OCI-LY3 (cell line): ENCODE results near the gene ZC3H13.

Experiments used
- H2AFZ ChIP-seq: fragments of 200-600, 300-600 bp; shearing (Covaris generic); 2 replicates; pipeline ENCODE4 v1.6.0; 2014; ENCODE audit warnings: antibody characterized with exemption, low read depth, low read length
- H3K27ac ChIP-seq: fragments of 200-600, 300-600 bp; sonication (generic); 2 replicates; pipeline ENCODE4 v1.5.1; 2014; ENCODE audit warnings: mild to moderate bottlenecking, low read length, moderate library complexity, mixed read lengths
- H3K27me3 ChIP-seq: fragments of 200-600, 300-600 bp; sonication (generic); 2 replicates; pipeline ENCODE4 v1.6.1; 2014; ENCODE audit warnings: low read depth, low read length, mixed read lengths
- H3K36me3 ChIP-seq: fragments of 200-600, 300-600 bp; sonication (generic); replicated peaks from 2 replicates; pipeline ENCODE3; 2014; ENCODE audit warnings: low read depth, low read length, mixed read lengths
- H3K4me1 ChIP-seq: fragments of 300-600, 200-600 bp; sonication (generic); 2 replicates; pipeline ENCODE4 v1.6.1; 2014; ENCODE audit warnings: low read length, mixed read lengths
- H3K4me2 ChIP-seq: fragments of 200-600, 300-600 bp; sonication (generic); 2 replicates; pipeline ENCODE4 v1.6.1; 2014; ENCODE audit warnings: low read length, mixed read lengths
- H3K4me3 ChIP-seq: fragments of 300-600, 200-600 bp; sonication (generic); 2 replicates; pipeline ENCODE4 v1.5.1; 2014; ENCODE audit warnings: antibody characterized with exemption, mild to moderate bottlenecking, low read length, moderate library complexity
- H3K79me2 ChIP-seq: fragments of 300-600, 200-600 bp; shearing (Covaris generic); 2 replicates; pipeline ENCODE4 v1.6.1; 2014; ENCODE audit warnings: mild to moderate bottlenecking, low read length, mixed read lengths
- H3K9ac ChIP-seq: fragments of 300-600, 200-600 bp; shearing (Covaris generic); 2 replicates; pipeline ENCODE4 v1.6.0; 2014; ENCODE audit warnings: mild to moderate bottlenecking, low read length, moderate library complexity
- H3K9me3 ChIP-seq: fragments of 200-600, 300-600 bp; shearing (Covaris generic); 2 replicates; pipeline ENCODE4 v1.6.1; 2014; ENCODE audit warnings: low read length, mixed read lengths; ENCODE audit not compliant: insufficient read depth
- H4K20me1 ChIP-seq: fragments of 200-600, 300-600 bp; sonication (generic); 2 replicates; pipeline ENCODE4 v1.6.1; 2016; ENCODE audit warnings: low read length, mixed read lengths; ENCODE audit not compliant: insufficient read depth
- EZH2phosphoT487 ChIP-seq: fragments of 200-600 bp; shearing (Covaris generic); IDR thresholded peaks from 2 replicates; pipeline ENCODE4 v1.6.1; 2018; ENCODE audit warnings: antibody characterized with exemption, mixed run types, low read depth
- TF ChIP-seq, protein P1 (sequence below): fragments of 200-600, 300-600 bp; sonication (generic); IDR thresholded peaks from 2 replicates; pipeline ENCODE4 v1.5.1; 2014; ENCODE audit warnings: antibody characterized with exemption, low read length, low read depth

The ZC3H13 gene

DNA sequence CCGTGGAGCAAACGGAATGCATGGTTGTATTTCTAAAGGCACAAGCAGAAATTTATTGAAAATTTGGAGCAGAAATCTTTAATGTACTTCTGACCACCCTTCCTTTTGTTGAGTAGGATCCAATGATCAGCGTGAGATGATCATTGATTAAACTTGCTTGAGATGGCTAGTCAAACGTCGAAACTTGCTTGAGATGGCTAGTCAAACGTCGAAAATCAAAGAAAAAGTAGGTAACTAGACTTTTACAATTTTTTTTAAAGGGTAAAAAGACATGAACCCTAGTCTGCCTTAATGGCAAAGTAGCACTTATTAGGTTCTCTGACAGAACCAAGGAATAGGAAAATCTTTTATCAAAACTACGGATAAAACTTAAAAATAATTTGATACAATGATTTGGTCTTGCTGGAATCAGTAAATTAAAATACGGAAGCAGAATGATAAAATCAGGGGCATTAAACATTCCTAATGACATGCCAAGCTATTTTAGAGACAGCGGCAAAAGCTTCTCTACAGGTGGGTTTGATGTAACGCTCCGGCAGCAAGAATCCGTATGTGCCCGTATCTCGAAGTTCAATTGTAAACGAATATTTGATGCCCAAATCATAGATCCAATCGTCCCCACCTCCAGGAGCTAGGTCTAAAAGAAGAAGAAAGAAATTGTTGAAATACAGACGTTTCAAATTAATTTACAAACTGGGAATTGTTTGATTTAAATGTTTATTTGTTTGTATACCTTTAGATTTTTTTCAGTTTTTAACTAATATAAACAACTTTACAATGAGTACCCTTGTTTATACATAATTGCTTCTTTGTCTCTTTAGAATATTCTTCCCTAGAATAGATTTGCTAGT, 841 bp upstream of the ZC3H13 start:
- Histone ChIP-seq H3K36me3 (no peaks in the 10 kb centered on the region), H2AFZ (peak overlapping the region; percentile 87), H3K27ac (no peak overlapping the region), H3K4me1 (peaks cover 25% of the 10 kb centered on the region), H3K4me3 (peak overlapping the region; percentile 94), H3K27me3 (no peaks in the 10 kb centered on the region), H3K79me2 (peaks cover 44% of the 10 kb centered on the region), H3K9me3 (no peaks in the 10 kb centered on the region), H4K20me1 (peaks cover 18% of the 10 kb centered on the region; the same call in 1 of the 2 replicates), H3K4me2 (peak overlapping the region; percentile 86), H3K9ac (peak overlapping the region; percentile 81)
- TF ChIP-seq, protein P1, sequence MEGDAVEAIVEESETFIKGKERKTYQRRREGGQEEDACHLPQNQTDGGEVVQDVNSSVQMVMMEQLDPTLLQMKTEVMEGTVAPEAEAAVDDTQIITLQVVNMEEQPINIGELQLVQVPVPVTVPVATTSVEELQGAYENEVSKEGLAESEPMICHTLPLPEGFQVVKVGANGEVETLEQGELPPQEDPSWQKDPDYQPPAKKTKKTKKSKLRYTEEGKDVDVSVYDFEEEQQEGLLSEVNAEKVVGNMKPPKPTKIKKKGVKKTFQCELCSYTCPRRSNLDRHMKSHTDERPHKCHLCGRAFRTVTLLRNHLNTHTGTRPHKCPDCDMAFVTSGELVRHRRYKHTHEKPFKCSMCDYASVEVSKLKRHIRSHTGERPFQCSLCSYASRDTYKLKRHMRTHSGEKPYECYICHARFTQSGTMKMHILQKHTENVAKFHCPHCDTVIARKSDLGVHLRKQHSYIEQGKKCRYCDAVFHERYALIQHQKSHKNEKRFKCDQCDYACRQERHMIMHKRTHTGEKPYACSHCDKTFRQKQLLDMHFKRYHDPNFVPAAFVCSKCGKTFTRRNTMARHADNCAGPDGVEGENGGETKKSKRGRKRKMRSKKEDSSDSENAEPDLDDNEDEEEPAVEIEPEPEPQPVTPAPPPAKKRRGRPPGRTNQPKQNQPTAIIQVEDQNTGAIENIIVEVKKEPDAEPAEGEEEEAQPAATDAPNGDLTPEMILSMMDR: no peak
- TF ChIP-seq EZH2phosphoT487: no peak

DNA sequence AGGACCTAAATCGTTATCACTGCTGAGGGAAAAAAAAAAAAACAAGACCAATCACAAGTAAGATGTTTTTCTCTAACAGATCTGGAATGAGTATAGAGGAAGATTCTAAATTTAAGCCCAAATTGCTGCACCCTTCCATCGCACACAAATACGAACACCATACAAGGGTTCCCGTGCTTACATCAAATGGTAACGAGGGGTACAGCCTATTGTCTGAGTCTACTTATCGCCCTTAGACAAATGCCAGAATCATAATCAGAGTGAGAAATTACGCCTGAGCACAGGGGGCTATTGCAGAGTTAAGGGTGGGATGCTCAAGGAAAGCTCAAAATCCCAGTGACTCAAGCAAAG, 603 bp downstream of the ZC3H13 start:
- peak overlapping the region; percentile 94 for H3K4me2 ChIP-seq
- H3K36me3 ChIP-seq: no peaks in the 10 kb centered on the region
- no peaks in the 10 kb centered on the region for H3K27me3 ChIP-seq
- TF ChIP-seq, protein P1: no peak
- TF ChIP-seq EZH2phosphoT487: no peak
- H3K4me1 ChIP-seq: peaks cover 25% of the 10 kb centered on the region
- peaks cover 21% of the 10 kb centered on the region for H4K20me1 ChIP-seq
- peak overlapping the region; percentile 81 for H3K9ac ChIP-seq
- H2AFZ ChIP-seq: peak overlapping the region; percentile 87
- H3K4me3 ChIP-seq: peak overlapping the region; percentile 94
- no peaks in the 10 kb centered on the region for H3K9me3 ChIP-seq
- H3K79me2 ChIP-seq: peaks cover 56% of the 10 kb centered on the region
- peak overlapping the region; percentile 76 for H3K27ac ChIP-seq

DNA sequence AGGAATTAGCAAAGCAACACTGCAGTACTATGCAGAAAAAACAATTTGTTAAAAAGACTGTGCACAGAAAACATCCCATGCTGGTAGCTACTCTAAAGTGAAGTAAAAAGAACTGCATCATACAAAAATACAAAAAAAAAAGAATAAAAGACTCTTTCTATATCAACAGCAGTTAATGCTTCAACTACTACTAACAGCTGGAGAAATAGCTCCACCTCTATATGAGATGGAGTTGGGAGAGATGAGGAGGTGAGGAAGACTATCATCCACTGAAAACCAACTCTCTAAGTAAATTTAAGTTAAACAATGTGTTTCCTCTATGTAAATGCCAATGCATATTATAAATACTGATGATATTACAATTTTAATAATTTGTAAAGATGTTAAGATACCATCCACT, 1.8 kb downstream of the ZC3H13 start:
- H4K20me1 ChIP-seq: peaks cover 25% of the 10 kb centered on the region
- no peaks in the 10 kb centered on the region for H3K27me3 ChIP-seq
- H3K36me3 ChIP-seq: no peaks in the 10 kb centered on the region
- TF ChIP-seq EZH2phosphoT487: no peak
- TF ChIP-seq, protein P1: no peak
- H3K9ac ChIP-seq: no peak overlapping the region
- no peak overlapping the region for H2AFZ ChIP-seq
- peak overlapping the region; percentile 94; the same call in 1 of the 2 replicates for H3K4me3 ChIP-seq
- no peak overlapping the region for H3K27ac ChIP-seq
- H3K9me3 ChIP-seq: no peaks in the 10 kb centered on the region
- peak overlapping the region; percentile 94 for H3K4me2 ChIP-seq
- peaks cover 65% of the 10 kb centered on the region for H3K79me2 ChIP-seq
- H3K4me1 ChIP-seq: peaks cover 25% of the 10 kb centered on the region

DNA sequence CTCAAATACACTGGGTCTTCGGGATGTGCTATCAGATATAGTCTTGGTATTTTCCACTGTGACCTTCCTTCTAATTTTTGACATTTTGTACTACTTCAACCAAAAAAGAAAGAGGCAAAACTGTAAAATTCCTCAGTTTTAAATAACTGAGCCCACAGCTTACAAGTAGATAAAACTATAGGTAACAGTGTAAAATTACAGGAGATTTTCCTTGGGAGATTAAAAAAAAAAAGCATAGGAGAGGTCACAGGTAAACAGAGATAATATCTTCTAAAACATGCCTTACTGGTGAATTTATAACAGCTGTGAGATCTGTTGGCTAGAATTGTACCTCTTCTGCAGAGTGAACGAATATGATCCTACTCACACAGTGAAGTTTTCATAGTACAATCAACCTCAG, 7.1 kb downstream of the ZC3H13 start:
- TF ChIP-seq, protein P1: no peak
- TF ChIP-seq EZH2phosphoT487: no peak
- Histone ChIP-seq H3K27ac (no peak overlapping the region), H2AFZ (no peak overlapping the region), H3K36me3 (peaks cover 20% of the 10 kb centered on the region), H3K27me3 (no peaks in the 10 kb centered on the region), H3K4me2 (no peak overlapping the region), H3K4me1 (peaks cover 16% of the 10 kb centered on the region), H3K9ac (no peak overlapping the region), H3K9me3 (no peaks in the 10 kb centered on the region), H3K4me3 (no peak overlapping the region), H4K20me1 (peaks cover 12% of the 10 kb centered on the region), H3K79me2 (peaks cover 73% of the 10 kb centered on the region)
